GM23248 (cell line): ENCODE measurements around the gene ILF3. TPM values are rescaled to one million over a fixed set of nuclear protein-coding genes. Genes with fewer than 3 reads are reported as not detected.

Source experiments
- DNase-seq: peaks from one replicate; pipeline ENCODE4 v3.0.0-alpha.2; 2015
- H2AFZ ChIP-seq: fragments of 200-600 bp; sonication (generic); 2 replicates; pipeline ENCODE4 v1.6.1; 2016; ENCODE audit warnings: antibody characterized with exemption
- H3F3A ChIP-seq: fragments of 200-600 bp; sonication (generic); 2 replicates; pipeline ENCODE4 v1.6.1; 2016; ENCODE audit warnings: mild to moderate bottlenecking, antibody characterized with exemption, mixed run types; ENCODE audit not compliant: insufficient read depth
- H3K27ac ChIP-seq: fragments of 200-600 bp; sonication (generic); 2 replicates; pipeline ENCODE4 v1.5.1; 2016; ENCODE audit warnings: mild to moderate bottlenecking
- H3K27me3 ChIP-seq: fragments of 200-600 bp; sonication (generic); replicated peaks from 2 replicates; pipeline ENCODE4 v1.6.1; 2016; ENCODE audit warnings: mild to moderate bottlenecking; ENCODE audit not compliant: insufficient read depth
- H3K36me3 ChIP-seq: fragments of 200-600 bp; sonication (generic); 2 replicates; pipeline ENCODE4 v1.6.1; 2016; ENCODE audit warnings: low read depth, mild to moderate bottlenecking
- H3K4me1 ChIP-seq: fragments of 200-600 bp; sonication (generic); 2 replicates; pipeline ENCODE4 v1.6.1; 2016; ENCODE audit warnings: mild to moderate bottlenecking; ENCODE audit not compliant: insufficient read depth
- H3K4me2 ChIP-seq: fragments of 200-600 bp; sonication (generic); one replicate; pipeline ENCODE4 v1.6.1; 2016; ENCODE audit warnings: mild to moderate bottlenecking; ENCODE audit not compliant: unreplicated experiment
- H3K4me3 ChIP-seq: fragments of 200-600 bp; sonication (generic); 2 replicates; pipeline ENCODE4 v1.5.1; 2016; ENCODE audit warnings: mild to moderate bottlenecking
- H3K79me2 ChIP-seq: fragments of 200-600 bp; sonication (generic); 2 replicates; pipeline ENCODE4 v1.6.1; 2016; ENCODE audit warnings: mild to moderate bottlenecking; ENCODE audit not compliant: insufficient read depth
- H3K9ac ChIP-seq: fragments of 200-600 bp; sonication (generic); 2 replicates; pipeline ENCODE4 v1.6.1; 2016; ENCODE audit warnings: mild to moderate bottlenecking
- H3K9me2 ChIP-seq: fragments of 200-600 bp; sonication (generic); 2 replicates; pipeline ENCODE4 v1.6.1; 2016; ENCODE audit warnings: mixed run types, mild to moderate bottlenecking, moderate library complexity; ENCODE audit not compliant: insufficient read depth
- H3K9me3 ChIP-seq: fragments of 200-600 bp; sonication (generic); one replicate; pipeline ENCODE4 v1.6.1; 2017; ENCODE audit warnings: low read depth
- H4K20me1 ChIP-seq: fragments of 200-600 bp; sonication (generic); 2 replicates; pipeline ENCODE4 v1.6.0; 2016; ENCODE audit not compliant: insufficient read depth
- EZH2 ChIP-seq: fragments of 200-600 bp; sonication (generic); IDR thresholded peaks from 2 replicates; pipeline ENCODE4 v1.6.1; 2018; ENCODE audit warnings: antibody characterized with exemption, mild to moderate bottlenecking; ENCODE audit not compliant: insufficient read depth, poor library complexity, severe bottlenecking
- EZH2phosphoT487 ChIP-seq: fragments of 200-600 bp; sonication (generic); IDR thresholded peaks from 2 replicates; pipeline ENCODE4 v1.6.1; 2018; ENCODE audit warnings: antibody characterized with exemption, moderate library complexity, mild to moderate bottlenecking, low read depth; ENCODE audit not compliant: insufficient read depth
- WGBS, 2 experiments: methylation state at CpG; one replicate each; pipeline ENCODE4 v1.1.6; 2015 to 2017; ENCODE audit warnings: low lambda C conversion rate in 2 of 2, low coverage in 1 of 2; ENCODE audit errors: missing lambda C conversion rate in 2 of 2; 5-methylcytosine and 5-hydroxymethylcytosine counted together
- in situ Hi-C: fragments of 300-500 bp; cut with MboI; formaldehyde crosslinking; loops from 2 replicates; pipeline ENCODE4 v1.15.0; 2020
- polyA plus RNA-seq: library from polyadenylated mRNA; unstranded; fragments of >200 nt; fragmentation: Nextera tagmentation; extraction: Ambion mirVana; gene quantifications from 2 replicates; pipeline ENCODE4 v1.2.1, GENCODE V29; 2016
- total RNA-seq: library from RNA; depleted of rRNA; stranded (reverse); fragments of >200 nt; shearing (Covaris generic); gene quantifications from 2 replicates; pipeline ENCODE4 v1.2.3, GENCODE V29; 2014

Gene ILF3
- total and polyA plus RNA-seq, 2 experiments from 2014 or later, result 75.5 to 80.1 TPM

GRCh38 chr19:10639836-10640235 lies 14.3 kb upstream of the ILF3 start:
- TF ChIP-seq EZH2phosphoT487 (no peak), EZH2 (no peak)
- H3F3A ChIP-seq, result no peaks in the 10 kb centered on the region
- in situ Hi-C loops, result loop anchor here (5.0 kb wide), 1 partner anchor 58 kb away; no protein-coding TSS in a partner anchor
- H3K4me3 ChIP-seq, result no peak overlapping the region
- no peaks in the 10 kb centered on the region for H3K9me3 ChIP-seq
- no peaks in the 10 kb centered on the region for H3K36me3 ChIP-seq
- no peaks in the 10 kb centered on the region for H3K27me3 ChIP-seq
- H3K9ac ChIP-seq, result no peak overlapping the region
- no peaks in the 10 kb centered on the region for H3K9me2 ChIP-seq
- no peak overlapping the region for H2AFZ ChIP-seq
- WGBS, 2 experiments, result 81 to 88% methylated on average over 7 to 8 of the region's 8 CpGs
- H3K79me2 ChIP-seq, result no peaks in the 10 kb centered on the region
- no peaks in the 10 kb centered on the region for H3K4me1 ChIP-seq
- no peak for DNase-seq
- no peaks in the 10 kb centered on the region for H4K20me1 ChIP-seq
- H3K27ac ChIP-seq, result no peak overlapping the region
- H3K4me2 ChIP-seq, result no peak overlapping the region

GRCh38 chr19:10640361-10640760 lies 13.8 kb upstream of the ILF3 start:
- no peaks in the 10 kb centered on the region for H3K27me3 ChIP-seq
- no peaks in the 10 kb centered on the region for H4K20me1 ChIP-seq
- H2AFZ ChIP-seq, result no peak overlapping the region
- H3K4me2 ChIP-seq, result no peak overlapping the region
- H3K9ac ChIP-seq, result no peak overlapping the region
- H3K4me3 ChIP-seq, result no peak overlapping the region
- no peaks in the 10 kb centered on the region for H3K4me1 ChIP-seq
- WGBS, 2 experiments, result 87 to 88% methylated on average over 2 of the region's 2 CpGs
- in situ Hi-C loops, result loop anchor here (5.0 kb wide), 1 partner anchor 58 kb away; no protein-coding TSS in a partner anchor
- no peaks in the 10 kb centered on the region for H3K79me2 ChIP-seq
- no peaks in the 10 kb centered on the region for H3K9me3 ChIP-seq
- DNase-seq, result no peak
- H3K27ac ChIP-seq, result no peak overlapping the region
- no peaks in the 10 kb centered on the region for H3F3A ChIP-seq
- H3K9me2 ChIP-seq, result no peaks in the 10 kb centered on the region
- no peaks in the 10 kb centered on the region for H3K36me3 ChIP-seq
- TF ChIP-seq EZH2phosphoT487 (no peak), EZH2 (no peak)

- no peaks in the 10 kb centered on the region for H3K9me3 ChIP-seq
- H3K4me1 ChIP-seq, result no peaks in the 10 kb centered on the region
- H4K20me1 ChIP-seq, result no peaks in the 10 kb centered on the region
- no peaks in the 10 kb centered on the region for H3F3A ChIP-seq
- H3K79me2 ChIP-seq, result no peaks in the 10 kb centered on the region
- no peak overlapping the region for H3K4me3 ChIP-seq
- no peak for TF ChIP-seq EZH2
- no peak for TF ChIP-seq EZH2phosphoT487
- 88 to 91% methylated on average over 4 of the region's 4 CpGs for WGBS, 2 experiments
- no peak overlapping the region for H3K4me2 ChIP-seq
- in situ Hi-C loops, result loop anchor here (5.0 kb wide), 1 partner anchor 59 kb away; no protein-coding TSS in a partner anchor
- H2AFZ ChIP-seq, result no peak overlapping the region
- H3K9ac ChIP-seq, result no peak overlapping the region
- no peaks in the 10 kb centered on the region for H3K9me2 ChIP-seq
- DNase-seq, result no peak
- H3K27ac ChIP-seq, result no peak overlapping the region
- H3K27me3 ChIP-seq, result no peaks in the 10 kb centered on the region
- no peaks in the 10 kb centered on the region for H3K36me3 ChIP-seq
Observed at GRCh38 chr19:10641248-10641647, 12.9 kb upstream of the ILF3 start.

- Histone ChIP-seq H3K4me3 (no peak overlapping the region), H3K36me3 (no peaks in the 10 kb centered on the region), H3K9ac (no peak overlapping the region), H3K79me2 (no peaks in the 10 kb centered on the region), H2AFZ (no peak overlapping the region), H3F3A (no peaks in the 10 kb centered on the region), H3K4me2 (no peak overlapping the region), H3K9me2 (no peaks in the 10 kb centered on the region), H3K4me1 (no peaks in the 10 kb centered on the region), H4K20me1 (no peaks in the 10 kb centered on the region), H3K27me3 (no peaks in the 10 kb centered on the region), H3K27ac (no peak overlapping the region), H3K9me3 (no peaks in the 10 kb centered on the region)
- 80 to 81% methylated on average over 23 to 25 of the region's 25 CpGs for WGBS, 2 experiments
- in situ Hi-C loops, result loop anchor here (5.0 kb wide), 1 partner anchor 60 kb away; no protein-coding TSS in a partner anchor
- no peak for TF ChIP-seq EZH2phosphoT487
- TF ChIP-seq EZH2, result no peak
- no peak for DNase-seq
Observed at GRCh38 chr19:10642473-10643171, 11.5 kb upstream of the ILF3 start.
